NOMO-1 treated with dmso at 0.1 percent for 144 hours (cell line): ENCODE measurements around the gene GLB1L3.

ENCODE experiments used
- DNase-seq: peaks from one replicate; lab custom pipeline; 2025; ENCODE audit not compliant: unreplicated experiment; lab: John Stamatoyannopoulos, UW

Gene GLB1L3, protein sequence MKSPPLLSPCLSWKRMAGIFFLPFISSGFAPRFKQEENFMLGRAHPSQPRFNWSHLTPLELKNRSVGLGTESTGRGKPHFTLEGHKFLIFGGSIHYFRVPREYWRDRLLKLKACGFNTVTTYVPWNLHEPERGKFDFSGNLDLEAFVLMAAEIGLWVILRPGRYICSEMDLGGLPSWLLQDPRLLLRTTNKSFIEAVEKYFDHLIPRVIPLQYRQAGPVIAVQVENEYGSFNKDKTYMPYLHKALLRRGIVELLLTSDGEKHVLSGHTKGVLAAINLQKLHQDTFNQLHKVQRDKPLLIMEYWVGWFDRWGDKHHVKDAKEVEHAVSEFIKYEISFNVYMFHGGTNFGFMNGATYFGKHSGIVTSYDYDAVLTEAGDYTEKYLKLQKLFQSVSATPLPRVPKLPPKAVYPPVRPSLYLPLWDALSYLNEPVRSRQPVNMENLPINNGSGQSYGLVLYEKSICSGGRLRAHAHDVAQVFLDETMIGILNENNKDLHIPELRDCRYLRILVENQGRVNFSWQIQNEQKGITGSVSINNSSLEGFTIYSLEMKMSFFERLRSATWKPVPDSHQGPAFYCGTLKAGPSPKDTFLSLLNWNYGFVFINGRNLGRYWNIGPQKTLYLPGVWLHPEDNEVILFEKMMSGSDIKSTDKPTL

DNA sequence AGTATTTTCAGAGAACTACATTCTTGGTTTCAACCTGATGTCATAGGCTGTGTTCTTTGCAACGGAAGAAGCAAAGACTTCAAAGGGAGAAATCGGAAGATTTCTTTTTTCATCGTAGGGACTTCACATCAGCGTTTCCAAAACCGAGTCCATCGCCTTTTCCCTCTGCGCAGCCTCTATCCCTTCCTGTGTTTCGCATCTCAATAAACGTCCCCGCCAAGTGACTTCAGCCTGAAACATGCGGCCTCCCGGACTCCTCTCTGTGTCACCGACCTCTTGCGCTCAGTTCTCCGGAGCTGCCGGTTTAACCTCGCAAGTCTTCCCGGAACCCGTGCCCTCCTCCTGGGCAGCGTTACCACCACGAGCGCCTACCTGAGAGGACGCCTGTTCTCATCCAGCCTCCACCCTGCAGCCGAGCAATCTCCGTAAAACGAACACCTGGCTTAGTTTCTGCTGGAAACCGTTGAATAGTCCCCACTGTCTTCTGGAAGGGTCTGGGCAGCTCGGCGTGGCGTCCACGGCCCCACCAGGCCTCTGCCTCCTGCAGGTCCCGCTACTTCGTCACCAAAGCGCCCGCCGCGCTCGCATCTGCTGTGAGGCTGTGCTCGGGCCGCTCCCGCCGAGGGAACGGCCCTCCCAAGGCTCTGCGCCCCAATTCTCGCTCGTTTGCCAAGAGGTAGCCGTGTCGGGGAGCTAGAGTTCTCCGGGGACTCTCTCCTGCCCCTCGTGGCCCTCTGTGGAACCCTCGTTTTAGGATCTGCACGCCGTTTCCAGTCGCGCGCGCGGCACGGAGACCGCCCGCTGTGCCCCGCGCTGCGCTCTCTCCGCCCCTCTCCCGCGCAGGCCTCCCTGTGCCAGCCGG, at the start of gene GLB1L3:
Gene GLB1L3 (plus strand): TSS at position 846 of the 862 bp plus-strand sequence. CDS start 362 bp downstream, outside the sequence.
- DNase-seq, result peak; percentile 11

GRCh38 chr11:134226806-134227325, 49.3 kb upstream of the GLB1L3 start:
- no peak for DNase-seq

DNA sequence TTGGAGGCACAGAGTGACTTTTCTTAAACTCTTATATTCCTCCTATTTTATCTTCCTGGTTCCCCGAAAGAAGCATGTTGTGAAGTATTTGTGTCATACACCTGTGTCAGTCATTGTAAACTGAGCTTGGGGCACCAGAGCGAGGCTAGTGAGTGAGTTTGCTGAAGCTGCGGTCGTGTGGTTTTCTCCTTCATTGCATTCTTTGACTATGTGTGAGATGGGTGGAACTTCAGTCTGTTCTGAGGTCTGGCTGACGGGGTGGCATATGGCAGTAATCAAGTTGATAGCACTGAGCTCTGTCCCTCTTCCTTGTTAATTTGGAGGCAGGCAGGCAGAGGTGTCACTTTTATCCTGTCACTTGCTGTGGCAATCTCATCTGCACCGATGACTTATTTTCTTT, 47.6 kb upstream of the GLB1L3 start:
- no peak for DNase-seq

- no peak for DNase-seq
These were observed 46.9 kb upstream of the GLB1L3 start for GRCh38 chr11:134229126-134229790.

DNA sequence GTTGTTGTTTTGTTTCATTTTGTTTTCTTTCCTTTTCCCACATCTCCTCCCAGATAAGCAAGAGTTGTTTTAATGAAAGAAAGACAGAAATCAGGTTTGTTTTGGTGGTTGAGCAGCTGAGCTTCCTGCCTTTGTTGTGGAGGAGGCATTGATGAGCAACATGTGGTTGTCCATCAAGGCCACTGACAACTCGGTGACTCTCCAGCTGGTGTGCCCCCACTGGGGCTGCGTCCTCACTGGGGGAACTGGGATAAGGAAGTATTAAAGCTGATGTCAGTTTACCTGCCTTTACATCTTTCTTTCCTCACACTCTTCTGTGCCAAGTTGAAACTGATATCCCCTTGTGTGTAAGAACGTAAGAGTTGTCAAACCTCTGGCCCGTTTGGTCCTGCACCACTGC, 45.8 kb upstream of the GLB1L3 start:
- DNase-seq, result no peak

DNA sequence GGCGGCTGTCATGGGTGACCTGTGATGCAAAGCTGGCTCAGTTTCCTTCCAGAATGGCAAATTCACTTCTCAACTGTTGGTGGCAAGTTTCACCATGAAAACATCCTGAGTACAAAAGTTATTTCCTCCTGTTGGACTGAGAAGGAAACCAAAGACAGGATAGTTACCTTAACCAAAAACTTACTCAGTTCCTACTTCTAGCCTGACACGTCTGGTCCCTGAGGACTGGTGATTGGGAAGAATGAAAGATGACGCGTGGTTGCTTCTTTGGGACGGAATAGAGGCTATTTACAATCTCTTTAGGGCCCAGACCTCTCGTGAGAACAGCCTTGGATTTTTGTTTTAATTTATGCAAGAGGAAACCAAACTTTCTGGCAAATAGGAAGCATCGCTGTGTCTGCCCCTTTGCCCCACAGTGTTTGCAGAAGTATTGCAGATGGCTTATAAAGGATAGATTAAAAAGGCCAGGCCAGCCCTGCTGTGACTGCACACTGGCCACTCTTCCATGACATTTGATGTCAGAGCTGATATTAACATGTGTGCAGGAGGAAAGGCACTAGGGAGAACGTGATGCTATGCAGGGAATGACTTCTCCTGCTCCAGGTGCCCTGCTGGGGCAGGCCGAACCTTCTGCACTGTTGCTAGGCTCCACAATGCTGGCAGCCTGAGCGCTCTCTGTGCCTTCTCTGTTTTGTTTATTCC, 44.1 kb upstream of the GLB1L3 start:
- peak; percentile 23 for DNase-seq

GRCh38 chr11:134233729-134234179, 42.4 kb upstream of the GLB1L3 start:
- no peak for DNase-seq

- DNase-seq, result no peak
These were observed 40.8 kb upstream of the GLB1L3 start for GRCh38 chr11:134235399-134235798.

- no peak for DNase-seq
These were observed 39.2 kb upstream of the GLB1L3 start for GRCh38 chr11:134236834-134237556.

GRCh38 chr11:134237557-134237922, 38.6 kb upstream of the GLB1L3 start:
- no peak for DNase-seq

- no peak for DNase-seq
These were observed 37.2 kb upstream of the GLB1L3 start for GRCh38 chr11:134238956-134239355.

GRCh38 chr11:134240592-134240991, 35.6 kb upstream of the GLB1L3 start:
- DNase-seq, result no peak

DNA sequence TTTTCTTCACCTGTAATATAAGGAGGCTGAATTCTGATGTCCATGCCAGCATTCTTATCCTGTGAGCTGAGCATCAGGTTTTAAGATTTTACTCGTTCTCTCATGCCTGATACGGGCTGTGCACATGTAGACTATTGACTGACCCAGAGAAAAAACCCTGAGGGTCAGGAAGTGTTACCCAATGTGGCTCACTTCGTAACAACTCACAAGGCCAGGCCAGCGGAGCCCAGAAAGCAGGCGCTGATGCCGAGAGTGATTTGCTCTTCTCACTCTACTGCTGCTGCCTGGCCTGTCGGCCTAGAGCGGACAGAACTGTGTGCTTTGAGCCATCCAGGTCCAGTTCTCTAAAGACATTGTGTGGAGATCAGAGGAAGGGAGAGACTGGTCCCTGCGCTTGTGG, 33.8 kb upstream of the GLB1L3 start:
- no peak for DNase-seq

- DNase-seq, result no peak
These were observed 32.3 kb upstream of the GLB1L3 start for GRCh38 chr11:134243913-134244312.

DNA sequence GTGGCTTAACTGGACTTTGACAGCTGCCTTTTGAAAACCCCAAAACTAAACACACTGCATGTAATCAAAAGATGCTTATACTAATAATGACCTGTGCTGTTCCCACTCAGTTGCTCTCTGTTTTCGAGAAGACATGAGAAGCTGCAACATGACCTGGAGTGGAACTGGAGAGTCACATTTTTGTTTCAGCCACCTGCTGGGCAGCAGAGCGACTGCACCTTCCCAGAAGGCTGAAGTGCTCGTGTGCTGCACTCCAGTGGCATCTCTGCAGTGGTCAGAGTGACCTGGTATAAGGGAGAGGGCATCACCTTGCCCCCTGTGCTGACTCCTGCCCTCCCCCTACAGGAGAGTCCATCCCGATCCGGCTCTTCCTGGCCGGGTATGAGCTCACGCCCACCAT, 31.6 kb upstream of the GLB1L3 start:
- DNase-seq, result no peak

GRCh38 chr11:134245434-134245833, 30.7 kb upstream of the GLB1L3 start:
- no peak for DNase-seq

DNA sequence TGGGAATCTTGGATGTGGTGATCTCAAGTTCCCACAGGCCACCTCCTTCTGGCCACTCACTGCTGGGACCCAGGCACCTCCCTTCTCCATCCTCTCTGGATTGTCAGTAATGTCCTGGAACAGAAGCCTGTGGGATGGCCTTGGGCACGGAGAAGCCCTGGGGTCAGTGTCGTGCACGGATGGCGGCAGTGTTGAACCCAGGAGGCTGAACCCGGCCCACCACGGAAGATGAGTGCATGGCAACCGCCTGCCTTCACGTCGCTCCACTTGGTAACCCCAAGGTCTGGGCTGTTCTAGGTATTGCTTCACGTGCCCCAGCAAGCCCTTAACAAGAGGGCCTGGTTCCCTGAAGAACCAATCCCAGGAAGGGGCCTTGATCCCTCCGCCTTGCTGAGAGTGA, 30.1 kb upstream of the GLB1L3 start:
- no peak for DNase-seq

GRCh38 chr11:134246678-134247077, 29.5 kb upstream of the GLB1L3 start:
- no peak for DNase-seq

GRCh38 chr11:134248910-134249480, 27.2 kb upstream of the GLB1L3 start:
- DNase-seq, result no peak
